ENCODE data around the gene TBC1D9. TPM values are rescaled to one million over a fixed set of nuclear protein-coding genes. Genes with fewer than 3 reads are reported as not detected.

TBC1D9 gene
- polyA plus RNA-seq, 1 experiment: 22.0 TPM

- Histone ChIP-seq H3K9me3 (ENCODE audit: control insufficient read depth, insufficient read depth, low read length) (no peaks in the 10 kb centered on the region), H3K27ac (ENCODE audit: low read depth, low read length) (no peak overlapping the region), H3K27me3 (ENCODE audit: control insufficient read depth, insufficient read depth, low read length) (no peaks in the 10 kb centered on the region), H3K4me3 (ENCODE audit: low read depth, low read length) (no peak overlapping the region)
- TF ChIP-seq, protein P1, sequence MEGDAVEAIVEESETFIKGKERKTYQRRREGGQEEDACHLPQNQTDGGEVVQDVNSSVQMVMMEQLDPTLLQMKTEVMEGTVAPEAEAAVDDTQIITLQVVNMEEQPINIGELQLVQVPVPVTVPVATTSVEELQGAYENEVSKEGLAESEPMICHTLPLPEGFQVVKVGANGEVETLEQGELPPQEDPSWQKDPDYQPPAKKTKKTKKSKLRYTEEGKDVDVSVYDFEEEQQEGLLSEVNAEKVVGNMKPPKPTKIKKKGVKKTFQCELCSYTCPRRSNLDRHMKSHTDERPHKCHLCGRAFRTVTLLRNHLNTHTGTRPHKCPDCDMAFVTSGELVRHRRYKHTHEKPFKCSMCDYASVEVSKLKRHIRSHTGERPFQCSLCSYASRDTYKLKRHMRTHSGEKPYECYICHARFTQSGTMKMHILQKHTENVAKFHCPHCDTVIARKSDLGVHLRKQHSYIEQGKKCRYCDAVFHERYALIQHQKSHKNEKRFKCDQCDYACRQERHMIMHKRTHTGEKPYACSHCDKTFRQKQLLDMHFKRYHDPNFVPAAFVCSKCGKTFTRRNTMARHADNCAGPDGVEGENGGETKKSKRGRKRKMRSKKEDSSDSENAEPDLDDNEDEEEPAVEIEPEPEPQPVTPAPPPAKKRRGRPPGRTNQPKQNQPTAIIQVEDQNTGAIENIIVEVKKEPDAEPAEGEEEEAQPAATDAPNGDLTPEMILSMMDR (IDR thresholded peaks at IDR 0.05; ENCODE audit: low read depth, low read length): no peak
- DNase-seq (ENCODE audit: low read depth, low spot score): no peak
- ChIA-PET POLR2A (no interaction called here), CTCF (no interaction called here)
These were observed 93.9 kb downstream of the TBC1D9 start for GRCh38 chr4:140662082-140662869.

- Histone ChIP-seq H3K27me3 (ENCODE audit: control insufficient read depth, insufficient read depth, low read length) (no peaks in the 10 kb centered on the region), H3K9me3 (ENCODE audit: control insufficient read depth, insufficient read depth, low read length) (no peaks in the 10 kb centered on the region), H3K27ac (ENCODE audit: low read depth, low read length) (no peak overlapping the region), H3K4me3 (ENCODE audit: low read depth, low read length) (no peak overlapping the region)
- no peak for DNase-seq (ENCODE audit: low read depth, low spot score)
- TF ChIP-seq, protein P1 (IDR thresholded peaks at IDR 0.05; ENCODE audit: low read depth, low read length): no peak
- POLR2A ChIA-PET: no interaction called here
- CTCF ChIA-PET: interaction anchor here (0.5 kb wide), 1 partner anchor 174 kb away, joined by 3 read pairs; no protein-coding TSS in a partner anchor
These were observed 94.6 kb downstream of the TBC1D9 start for GRCh38 chr4:140661550-140661949.

- H3K9me3 ChIP-seq (ENCODE audit: control insufficient read depth, insufficient read depth, low read length): no peaks in the 10 kb centered on the region
- TF ChIP-seq, protein P1 (IDR thresholded peaks at IDR 0.05; ENCODE audit: low read depth, low read length): no peak
- ChIA-PET CTCF (no interaction called here), POLR2A (no interaction called here)
- H3K27me3 ChIP-seq (ENCODE audit: control insufficient read depth, insufficient read depth, low read length): no peaks in the 10 kb centered on the region
- H3K27ac ChIP-seq (ENCODE audit: low read depth, low read length): no peak overlapping the region
- no peak for DNase-seq (ENCODE audit: low read depth, low spot score)
- no peak overlapping the region for H3K4me3 ChIP-seq (ENCODE audit: low read depth, low read length)
These were observed 96.1 kb downstream of the TBC1D9 start for GRCh38 chr4:140659943-140660700.

DNA sequence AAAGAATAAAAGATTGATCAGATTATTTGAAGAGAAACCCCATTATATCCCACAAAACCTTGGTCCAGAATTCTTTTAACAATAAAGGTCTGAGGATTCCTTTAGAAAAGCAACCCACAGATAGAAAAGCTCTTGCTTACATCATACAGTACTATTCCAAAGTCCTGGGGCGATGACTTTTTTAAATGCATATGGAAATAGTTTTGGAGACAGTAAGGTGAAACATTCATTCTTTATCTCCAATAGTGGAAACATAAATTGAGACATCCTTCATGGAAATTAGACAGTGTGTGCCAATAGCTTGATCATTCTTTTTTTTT is 101.7 kb downstream of the TBC1D9 start:
- CTCF ChIA-PET: interaction anchor here (0.6 to 1.5 kb wide), 3 partner anchors 17 to 188 kb away, joined by 4 to 5 read pairs (median 4); no protein-coding TSS in a partner anchor
- Histone ChIP-seq H3K9me3 (ENCODE audit: control insufficient read depth, insufficient read depth, low read length) (no peaks in the 10 kb centered on the region), H3K27me3 (ENCODE audit: control insufficient read depth, insufficient read depth, low read length) (no peaks in the 10 kb centered on the region), H3K27ac (ENCODE audit: low read depth, low read length) (no peak overlapping the region), H3K4me3 (ENCODE audit: low read depth, low read length) (no peak overlapping the region)
- POLR2A ChIA-PET: interaction anchor here (0.6 to 1.4 kb wide), 3 partner anchors 17 to 296 kb away, joined by 4 to 6 read pairs (median 5); no protein-coding TSS in a partner anchor
- DNase-seq (ENCODE audit: low read depth, low spot score): no peak
- TF ChIP-seq, protein P1 (IDR thresholded peaks at IDR 0.05; ENCODE audit: low read depth, low read length): no peak
